H4 (cell line): Measurements from ENCODE around the gene ROR2. TPM values are rescaled to one million over a fixed set of nuclear protein-coding genes. Genes with fewer than 3 reads are reported as not detected.
"Not testable (repeated sequence)": the region's sequence is repeated elsewhere in the genome, so short reads cannot be mapped to it uniquely, and the experiment has no call there.

Experiments
- DNase-seq: peaks from one replicate; pipeline ENCODE4 v3.0.0-alpha.2; 2015; ENCODE audit warnings: low spot score
- total RNA-seq: library from RNA; depleted of rRNA; stranded (reverse); fragments of >200 nt; shearing (Covaris generic); gene quantifications from 2 replicates; pipeline ENCODE4 v1.2.3, GENCODE V29; 2014

Gene ROR2
- total RNA-seq, 1 experiment from 2014 or later, result 1.8 TPM

DNA sequence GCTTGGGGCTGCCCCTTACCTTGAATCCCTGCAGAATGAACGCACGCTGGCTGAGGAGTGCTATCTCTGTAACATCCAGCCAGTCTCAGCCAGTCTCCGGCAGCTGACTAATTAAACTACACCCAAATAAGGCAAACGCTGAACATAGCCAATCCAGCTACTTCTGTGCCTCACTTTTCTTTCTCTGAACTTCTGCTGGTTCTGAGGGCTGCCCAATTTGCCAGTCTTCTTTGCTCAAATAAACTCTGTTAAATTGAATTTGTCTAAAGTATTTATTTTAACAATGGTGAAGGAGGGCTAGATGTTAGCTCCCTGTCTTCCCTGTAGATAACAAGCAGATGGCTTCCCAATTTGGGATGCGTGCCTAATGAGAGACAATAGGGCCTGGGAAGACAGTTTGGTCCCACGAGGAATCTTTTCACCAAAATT lies 372.4 kb downstream of the ROR2 start:
- no peak for DNase-seq

DNA sequence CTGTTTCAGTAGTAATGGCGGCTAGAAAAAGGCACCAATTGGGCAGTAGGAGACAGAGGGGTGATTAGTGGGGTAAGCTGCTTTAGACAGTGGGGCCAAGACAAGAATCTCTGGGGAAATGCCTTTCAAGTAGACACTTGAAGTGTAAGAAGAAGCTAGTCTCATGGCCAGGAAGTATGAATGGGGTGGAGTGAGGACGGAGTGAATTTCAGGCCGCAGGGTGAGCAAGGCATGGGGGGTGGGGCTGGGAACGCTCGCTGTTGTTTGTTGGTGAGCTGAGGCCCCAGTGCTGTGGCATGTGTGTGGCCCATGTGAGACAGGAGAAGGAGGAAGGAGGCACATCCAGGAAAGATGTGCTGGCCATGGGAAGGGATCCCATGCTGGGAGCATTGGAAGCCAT lies 377.2 kb downstream of the ROR2 start:
- no peak for DNase-seq

DNA sequence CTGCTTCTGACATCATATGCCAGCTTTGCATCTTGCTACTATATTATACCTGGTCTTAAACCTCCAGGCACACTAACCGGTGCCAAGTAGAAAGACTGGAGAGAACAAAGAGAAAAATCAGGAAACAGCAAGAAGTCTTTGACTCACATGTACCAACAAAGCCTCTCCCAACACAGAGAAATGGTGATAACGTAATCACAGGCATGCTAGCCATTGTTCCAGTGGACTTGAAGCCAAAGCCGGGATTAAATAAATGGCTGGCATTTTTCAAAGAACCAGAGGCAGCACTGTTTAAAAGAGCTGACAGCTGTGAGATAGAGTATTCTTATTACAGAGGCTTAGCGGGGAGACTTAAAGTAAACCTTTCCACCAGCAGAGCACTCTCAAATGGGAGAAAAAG lies 378.0 kb downstream of the ROR2 start:
- no peak for DNase-seq

DNA sequence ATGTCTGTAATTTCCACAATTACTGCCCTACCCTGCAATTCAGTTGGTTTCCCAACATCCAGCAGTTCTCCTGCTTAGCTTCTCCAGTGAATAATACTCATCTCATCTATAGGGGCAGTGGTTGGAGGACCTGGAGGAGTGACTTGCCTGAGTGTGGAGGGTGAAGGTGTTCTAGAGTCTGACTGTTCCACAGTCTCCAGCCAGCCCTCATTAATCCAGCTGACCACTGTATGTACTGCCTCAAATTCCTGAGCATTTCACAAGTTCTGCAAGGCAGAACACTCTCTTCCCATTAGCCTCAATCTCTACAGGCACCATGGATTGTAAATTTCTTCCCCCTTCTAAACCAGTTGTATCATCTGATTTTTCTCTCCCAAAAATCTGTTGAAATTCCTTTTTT lies 379.0 kb downstream of the ROR2 start:
- DNase-seq, result no peak

GRCh38 chr9:91567642-91568274 lies 382.3 kb downstream of the ROR2 start:
- DNase-seq, result no peak

- DNase-seq, result no peak
Measured at GRCh38 chr9:91564081-91564670, 385.9 kb downstream of the ROR2 start.

- no peak for DNase-seq
Measured at GRCh38 chr9:91562416-91562815, 387.6 kb downstream of the ROR2 start.

DNA sequence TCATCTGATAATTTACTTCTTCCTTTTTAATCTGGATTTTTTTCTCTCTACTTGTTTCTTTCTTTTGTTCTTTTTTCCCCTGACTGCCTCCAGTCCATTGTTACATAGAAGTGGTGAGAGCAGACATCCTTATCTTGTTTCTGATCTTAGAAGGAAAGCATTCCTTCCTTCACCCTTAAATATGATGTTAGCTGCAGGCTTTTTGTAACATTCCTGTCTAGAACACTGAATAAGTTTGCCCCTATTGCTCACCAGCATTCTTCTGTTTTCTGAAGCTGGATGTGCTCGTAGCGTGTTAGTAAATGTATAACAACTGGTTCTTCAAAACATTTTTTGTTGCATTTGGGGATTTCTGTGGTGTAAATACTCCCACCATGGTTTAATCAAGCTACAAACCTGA lies 389.7 kb downstream of the ROR2 start:
- DNase-seq, result no peak

DNA sequence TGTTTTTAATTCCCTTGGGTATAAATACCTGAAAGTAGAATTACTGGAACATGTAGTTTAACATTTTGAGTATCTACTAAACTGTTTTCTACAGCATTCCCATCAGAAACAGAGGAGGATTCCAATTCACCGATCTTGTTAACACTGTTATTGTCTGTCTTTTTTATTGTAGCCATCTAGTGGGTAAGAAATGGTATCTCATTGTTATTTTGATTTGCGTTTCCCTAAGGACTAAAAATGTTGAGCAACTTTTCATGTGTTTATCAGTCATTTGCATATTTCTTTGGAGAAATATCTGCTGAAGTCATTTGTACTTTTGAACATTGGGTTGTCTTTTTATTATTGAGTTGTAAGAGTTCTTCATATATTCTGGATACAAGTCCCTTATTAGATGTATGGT lies 391.1 kb downstream of the ROR2 start:
- no peak for DNase-seq

DNA sequence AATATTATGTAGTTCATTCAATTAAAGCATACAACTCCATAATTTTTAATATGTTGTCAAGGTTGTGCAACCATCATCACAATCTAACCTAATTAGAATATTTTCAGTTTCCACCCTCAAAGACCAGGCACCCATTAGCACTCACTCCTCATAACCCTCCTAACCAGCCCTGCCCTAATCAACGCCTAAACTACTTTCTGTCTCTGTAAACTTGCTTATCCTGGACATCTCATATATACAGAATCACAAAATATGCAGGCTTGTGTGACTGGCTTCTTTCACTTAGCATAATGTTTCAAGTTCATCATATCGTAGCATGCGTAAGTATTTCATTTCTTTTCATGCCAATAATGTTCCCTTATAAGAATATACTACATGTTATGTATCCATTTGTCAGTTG lies 391.6 kb downstream of the ROR2 start:
- no peak for DNase-seq

DNA sequence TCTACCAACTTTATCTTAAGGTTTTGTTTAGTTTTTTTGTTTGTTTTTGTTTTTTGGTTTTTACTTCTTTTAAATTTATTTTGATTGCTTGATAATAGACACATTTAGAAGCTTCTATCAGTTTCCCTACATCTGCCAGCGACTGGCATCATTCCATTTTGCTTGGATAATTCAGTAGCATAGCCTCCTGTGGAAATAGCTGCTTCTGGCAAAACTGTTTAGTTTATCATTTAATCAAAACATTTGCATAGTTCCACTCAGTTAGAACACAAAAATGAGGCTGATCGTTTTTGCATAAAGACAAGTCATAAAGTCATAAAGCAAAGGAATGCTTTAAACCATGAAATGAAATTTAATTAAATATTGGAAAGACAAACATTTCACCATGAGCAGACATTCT lies 392.7 kb downstream of the ROR2 start:
- no peak for DNase-seq

DNA sequence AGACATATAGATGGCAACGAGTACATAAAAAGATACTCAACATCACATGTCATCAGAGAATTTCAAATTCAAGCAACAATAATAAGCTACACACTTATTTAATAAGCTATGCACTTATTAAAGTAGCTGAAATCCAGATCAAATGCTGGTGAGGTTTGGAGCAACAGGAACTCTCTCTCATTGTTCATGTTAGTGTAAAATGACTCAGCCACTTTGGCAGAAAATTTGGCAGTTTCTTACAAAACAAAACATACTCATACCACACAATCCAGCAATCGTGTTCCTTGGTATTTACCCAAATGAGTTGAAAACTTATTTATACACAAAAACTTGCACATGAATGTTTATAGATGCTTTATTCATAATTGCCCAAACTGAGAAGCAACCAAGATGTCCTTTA lies 394.9 kb downstream of the ROR2 start:
- no peak for DNase-seq

- DNase-seq, result no peak
Measured at GRCh38 chr9:91549177-91549576, 400.9 kb downstream of the ROR2 start.

DNA sequence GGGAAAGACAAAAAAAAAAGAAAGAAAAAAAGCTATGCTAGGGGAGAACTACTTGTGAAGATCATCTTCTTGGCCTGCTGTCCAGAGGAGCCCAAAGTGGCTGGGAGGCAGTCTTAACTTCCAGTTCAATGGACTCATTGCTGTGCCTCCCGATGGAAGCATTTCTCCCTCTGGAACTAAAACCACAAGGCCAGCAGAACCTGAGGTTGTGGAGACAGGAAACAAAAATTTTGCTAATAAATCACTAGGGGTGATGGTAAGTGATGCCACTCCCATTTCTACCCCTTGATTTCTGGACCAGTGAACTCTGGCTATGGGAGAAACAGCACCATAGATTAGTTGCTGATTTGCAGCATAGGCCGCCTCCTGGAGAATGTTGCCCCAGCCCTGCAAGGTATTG lies 402.9 kb downstream of the ROR2 start:
- DNase-seq, result no peak

GRCh38 chr9:91546574-91546973 lies 403.5 kb downstream of the ROR2 start:
- no peak for DNase-seq

DNA sequence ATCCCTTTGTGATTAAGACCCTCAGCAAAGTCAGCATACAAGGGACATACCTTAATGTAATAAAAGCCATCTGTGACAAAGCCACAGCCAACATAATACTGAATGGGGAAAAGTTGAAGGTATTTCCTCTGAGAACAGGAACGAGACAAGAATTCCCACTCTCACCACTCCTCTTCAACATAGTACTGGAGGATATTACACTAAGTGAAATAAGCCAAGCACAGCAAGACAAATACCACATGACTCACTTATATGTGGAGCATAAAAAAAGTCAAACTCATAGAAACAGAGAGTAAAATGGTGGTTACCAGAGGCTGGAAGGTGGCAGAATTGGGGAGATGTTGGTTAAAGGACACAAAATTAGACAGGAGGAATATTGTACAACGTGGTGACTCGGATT lies 408.3 kb downstream of the ROR2 start:
- no peak for DNase-seq

DNA sequence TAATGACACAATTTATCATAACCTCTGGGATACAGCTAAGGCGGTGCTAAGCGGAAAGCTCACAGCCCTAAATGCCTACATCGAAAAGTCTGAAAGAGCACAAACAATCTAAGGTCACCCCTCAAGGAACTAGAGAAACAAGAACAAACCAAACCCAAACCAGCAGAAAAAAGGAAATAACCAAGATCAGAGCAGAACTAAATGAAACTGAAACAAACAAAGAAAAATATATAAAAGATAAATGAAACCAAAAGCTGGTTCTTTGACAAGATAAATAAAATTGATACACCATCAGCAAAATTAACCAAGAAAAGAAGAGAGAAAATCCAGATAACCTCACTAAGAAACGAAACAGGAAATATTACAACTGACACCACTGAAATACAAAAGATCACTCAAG lies 409.5 kb downstream of the ROR2 start:
- DNase-seq, result not testable (repeated sequence)

DNA sequence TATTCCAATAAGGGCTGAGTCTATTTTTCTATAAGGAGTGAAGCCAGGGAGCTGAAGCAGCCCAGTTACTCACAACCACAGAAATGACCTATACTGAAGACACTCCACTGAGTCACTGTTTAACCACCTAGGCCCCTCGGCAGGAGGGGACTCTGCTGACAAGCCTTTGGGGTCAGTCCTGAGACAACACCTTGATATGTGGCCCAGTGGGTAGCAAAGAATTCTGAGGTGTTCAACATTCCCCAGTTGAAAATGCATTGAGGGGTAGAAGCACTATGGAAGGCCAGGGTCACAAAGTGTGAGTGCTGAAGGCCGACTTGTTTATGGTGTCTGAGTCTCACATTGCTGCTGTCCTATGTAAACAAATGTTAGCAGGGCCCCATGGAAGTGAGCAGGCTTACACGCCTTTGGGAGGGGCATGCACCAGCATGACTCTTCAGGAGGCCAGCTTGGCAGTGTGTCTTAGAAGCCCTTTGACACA lies 413.8 kb downstream of the ROR2 start:
- DNase-seq, result peak; percentile 74

- DNase-seq, result no peak
Measured at GRCh38 chr9:91534374-91534773, 415.7 kb downstream of the ROR2 start.

DNA sequence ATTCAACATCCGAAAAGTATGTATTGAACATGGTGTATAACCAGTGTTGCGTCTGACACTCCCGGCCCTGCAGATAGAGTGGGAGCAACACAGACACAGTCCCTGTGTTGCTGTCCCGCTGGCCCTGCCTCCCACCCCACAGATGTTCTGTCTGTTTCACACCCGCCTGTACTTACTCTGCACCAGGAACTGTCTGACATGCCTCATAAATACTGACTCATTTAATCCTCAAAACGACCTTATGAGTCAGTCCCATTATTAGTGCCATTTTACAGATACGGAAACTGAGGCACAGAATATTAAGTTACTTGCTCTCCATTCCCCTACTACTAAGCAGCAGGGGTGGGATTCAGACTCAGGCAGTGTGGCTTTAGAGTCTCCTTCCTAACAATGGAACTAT lies 416.6 kb downstream of the ROR2 start:
- no peak for DNase-seq

GRCh38 chr9:91532325-91532724 lies 417.7 kb downstream of the ROR2 start:
- DNase-seq, result no peak

DNA sequence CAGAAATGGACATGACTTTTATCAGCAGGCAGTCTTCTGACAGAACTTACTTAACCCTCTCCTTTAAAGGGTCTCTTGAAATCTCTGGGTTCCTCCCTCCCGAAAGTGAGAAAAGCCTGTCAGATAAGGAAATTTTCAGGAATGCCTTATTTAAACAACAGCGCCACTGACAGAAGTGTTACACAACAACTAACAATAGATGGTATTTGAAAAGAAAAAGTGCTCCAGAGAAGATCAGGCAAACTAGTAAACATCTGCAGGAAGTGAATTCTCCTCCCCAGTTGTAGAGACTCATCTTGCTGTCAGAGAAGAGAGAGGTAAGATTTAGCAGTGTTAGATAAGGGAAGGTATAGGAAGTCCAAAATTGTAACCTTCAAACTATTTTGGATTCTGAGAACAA lies 419.2 kb downstream of the ROR2 start:
- DNase-seq, result no peak

- DNase-seq, result no peak
Measured at GRCh38 chr9:91522481-91522880, 427.5 kb downstream of the ROR2 start.
